COLO668 (cell line): ENCODE measurements around the gene EEFSEC.

Experiments used
- DNase-seq: peaks from one replicate; lab custom pipeline; 2025; ENCODE audit not compliant: unreplicated experiment; lab: John Stamatoyannopoulos, UW

The EEFSEC gene

GRCh38 chr3:128345196-128345595 lies 191.9 kb downstream of the EEFSEC start:
- DNase-seq, result no peak

DNA sequence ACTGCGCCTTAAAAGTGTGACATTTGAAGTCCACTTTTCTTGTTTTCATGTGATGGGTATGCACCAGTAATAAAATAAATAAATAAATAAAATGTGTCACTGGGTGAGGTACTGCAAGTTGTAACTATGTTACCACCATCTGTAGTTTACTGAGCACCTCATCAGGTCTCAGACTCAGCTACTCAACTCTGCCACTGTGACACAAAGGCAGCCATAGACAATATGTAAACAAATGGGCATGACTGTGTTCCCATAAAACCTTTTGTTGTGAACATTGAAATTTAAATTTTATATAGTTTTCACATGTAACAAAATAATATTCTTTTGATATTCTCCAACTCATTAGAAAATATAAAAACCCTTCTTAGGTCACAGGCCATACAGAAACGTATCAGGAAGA lies 193.3 kb downstream of the EEFSEC start:
- DNase-seq, result no peak

GRCh38 chr3:128347282-128347681 lies 194.0 kb downstream of the EEFSEC start:
- no peak for DNase-seq

DNA sequence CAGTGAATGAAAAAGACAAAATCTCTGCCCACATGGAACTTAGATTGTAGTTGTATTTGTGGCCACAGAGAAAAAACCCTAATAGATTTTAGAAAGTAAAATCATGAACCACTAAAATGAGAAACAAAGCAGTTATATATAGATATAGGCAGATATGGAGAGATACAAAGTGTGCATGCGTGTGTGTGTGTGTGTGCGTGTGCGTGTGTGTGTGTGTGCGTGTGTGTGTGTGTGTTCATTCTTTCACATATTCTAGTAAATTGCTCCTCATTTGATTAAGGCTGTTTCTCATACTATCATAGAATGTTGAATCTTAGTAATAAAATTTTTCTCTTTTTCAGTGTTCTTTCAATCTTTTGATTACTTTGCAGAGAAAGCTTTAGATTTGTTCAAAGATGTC lies 194.8 kb downstream of the EEFSEC start:
- DNase-seq, result no peak

DNA sequence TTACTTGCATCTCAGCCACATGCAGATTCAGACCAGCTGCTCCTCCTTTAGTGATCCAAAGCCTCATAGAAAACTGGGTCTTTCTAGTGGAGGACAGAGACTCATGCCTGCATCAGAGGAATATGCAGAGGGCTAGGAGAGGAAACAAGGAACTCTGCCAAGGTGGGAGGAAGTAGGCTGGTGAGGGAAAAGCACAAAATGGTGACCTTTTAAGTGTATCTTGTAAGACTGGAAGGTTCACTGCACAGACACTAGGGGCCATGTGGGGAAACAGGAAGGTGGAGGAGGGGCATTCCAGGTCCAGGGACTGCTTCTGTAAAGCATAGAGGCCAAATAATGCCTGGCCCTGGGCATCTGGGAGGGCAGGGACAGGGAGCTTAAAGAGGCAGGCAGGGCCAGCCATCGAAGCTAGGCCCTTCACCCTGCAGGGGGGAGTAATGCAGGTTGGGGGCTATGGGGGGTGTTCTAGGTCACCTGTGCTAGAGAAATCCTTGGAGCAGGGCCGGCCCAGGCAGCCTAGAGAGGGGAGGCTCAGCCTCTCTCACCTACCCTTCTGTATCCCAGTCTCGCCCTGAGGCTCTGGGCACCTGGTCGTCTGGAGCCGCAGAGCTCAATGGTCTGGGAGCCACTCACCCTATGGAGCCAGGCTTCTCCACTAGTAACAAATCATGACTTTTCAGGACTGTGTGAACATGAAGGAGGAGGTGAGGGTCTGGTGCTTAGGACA lies 195.7 kb downstream of the EEFSEC start:
- DNase-seq, result no peak

GRCh38 chr3:128349963-128350599 lies 196.8 kb downstream of the EEFSEC start:
- no peak for DNase-seq

- no peak for DNase-seq
Measured at GRCh38 chr3:128351546-128351945, 198.3 kb downstream of the EEFSEC start.

DNA sequence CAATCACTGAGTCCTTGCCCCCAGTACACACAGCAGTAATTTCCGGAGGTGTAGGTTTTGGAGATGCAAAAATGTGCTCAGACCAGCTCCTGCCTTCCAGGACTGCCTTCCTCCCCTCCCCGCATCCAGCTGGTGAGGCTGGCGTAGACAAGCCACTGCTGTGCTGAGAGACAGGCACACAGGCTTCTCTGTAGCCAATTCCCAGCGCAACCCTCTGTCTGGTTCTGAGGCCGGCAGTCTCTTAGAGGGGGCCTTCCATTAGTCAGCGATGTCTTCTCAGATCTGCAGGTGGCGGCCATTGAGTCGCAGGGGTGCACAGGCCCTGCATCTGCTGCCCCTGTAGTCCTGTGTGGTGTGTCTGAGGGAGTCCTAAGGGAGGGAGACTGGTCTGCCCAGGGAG lies 199.0 kb downstream of the EEFSEC start:
- DNase-seq, result no peak

DNA sequence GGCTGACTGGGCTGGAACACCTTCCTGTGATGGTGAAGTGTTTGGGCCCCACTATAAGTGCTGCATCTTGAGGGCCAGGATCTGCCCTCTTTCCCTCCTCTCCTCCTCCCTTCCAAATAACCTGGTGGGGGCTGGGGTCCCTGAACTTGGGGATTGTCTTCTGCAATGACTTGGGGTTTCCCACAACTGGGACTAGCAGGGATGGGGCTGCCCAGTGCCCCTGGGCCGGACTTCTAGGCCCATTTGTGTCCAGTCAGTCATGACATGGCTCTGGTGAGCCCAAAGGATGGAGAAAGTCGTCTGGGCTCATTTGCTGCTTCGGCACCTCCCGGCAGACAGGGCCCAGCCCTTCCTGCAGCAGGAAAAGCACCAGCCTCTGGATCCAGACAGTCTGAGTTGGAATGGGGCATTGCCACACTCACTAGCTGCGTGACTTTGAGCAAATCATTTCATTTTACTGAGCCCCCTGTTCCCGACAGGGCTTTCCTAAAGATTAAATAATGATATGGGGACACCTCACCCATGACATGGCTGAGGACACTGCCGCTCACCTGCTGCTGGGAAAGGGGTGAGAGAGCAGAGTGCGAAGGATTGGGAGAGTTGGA lies 200.2 kb downstream of the EEFSEC start:
- no peak for DNase-seq

GRCh38 chr3:128353991-128354687 lies 200.9 kb downstream of the EEFSEC start:
- DNase-seq, result no peak

- DNase-seq, result no peak
Measured at GRCh38 chr3:128354788-128355542, 201.7 kb downstream of the EEFSEC start.

- no peak for DNase-seq
Measured at GRCh38 chr3:128355543-128355919, 202.2 kb downstream of the EEFSEC start.

DNA sequence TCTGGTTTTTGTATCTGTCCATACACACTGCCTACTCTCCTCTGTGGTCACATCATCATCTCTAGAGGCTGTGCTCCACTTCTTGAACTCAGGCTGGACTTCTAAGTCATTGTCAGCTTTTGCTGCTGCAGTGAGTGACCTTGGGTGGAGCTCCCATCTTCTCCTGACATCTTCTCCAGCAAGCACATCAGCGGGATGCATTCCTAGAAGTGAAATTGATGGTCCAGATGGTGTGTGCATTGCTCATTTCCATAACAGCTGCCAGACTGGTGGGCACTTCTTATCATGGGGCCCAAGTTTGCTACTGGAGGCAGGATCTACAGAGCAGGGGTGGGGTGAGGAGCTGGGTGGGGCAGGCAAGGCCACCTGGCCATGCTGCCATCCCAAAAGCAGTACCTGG lies 203.5 kb downstream of the EEFSEC start:
- DNase-seq, result no peak

GRCh38 chr3:128357538-128357937 lies 204.3 kb downstream of the EEFSEC start:
- no peak for DNase-seq

DNA sequence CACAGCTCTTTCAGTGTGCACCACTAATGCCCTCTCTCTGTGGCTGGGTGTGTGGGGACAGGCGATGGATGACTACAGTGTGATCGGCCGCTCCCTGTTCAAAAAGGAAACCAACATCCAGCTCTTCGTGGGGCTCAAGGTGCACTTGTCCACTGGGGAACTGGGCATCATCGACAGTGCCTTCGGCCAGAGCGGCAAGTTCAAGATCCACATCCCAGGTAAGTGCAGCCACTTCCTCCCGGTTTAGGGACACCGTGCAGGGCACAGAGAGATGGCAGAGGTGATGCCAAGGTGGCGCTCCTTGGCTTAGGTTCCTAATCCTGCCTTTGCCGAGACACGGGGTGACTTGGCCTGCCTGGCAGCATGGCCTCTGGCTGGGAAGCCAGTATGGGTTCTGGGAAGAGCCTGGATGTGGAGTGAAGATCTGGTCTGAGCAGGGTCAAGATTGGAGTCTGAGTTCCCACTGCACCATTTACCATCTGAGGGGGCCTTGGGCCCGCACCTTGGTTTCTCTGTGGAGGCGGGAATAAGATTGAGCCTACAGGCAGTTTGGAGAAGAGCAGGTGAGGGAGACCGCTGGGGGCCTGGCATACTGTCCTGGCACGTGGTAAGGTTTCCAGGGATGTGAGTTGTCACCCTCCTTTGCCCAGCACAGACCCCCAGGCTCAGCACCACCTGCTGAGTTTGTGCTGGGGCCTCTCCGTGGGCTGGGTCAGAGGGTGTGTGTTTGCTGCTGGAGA lies 205.0 kb downstream of the EEFSEC start:
- no peak for DNase-seq

GRCh38 chr3:128359060-128359664 lies 205.9 kb downstream of the EEFSEC start:
- DNase-seq, result no peak

- DNase-seq, result no peak
Measured at GRCh38 chr3:128359846-128360642, 206.8 kb downstream of the EEFSEC start.

- DNase-seq, result no peak
Measured at GRCh38 chr3:128360705-128361271, 207.5 kb downstream of the EEFSEC start.
